IPS DF 6.9 (cell line): ENCODE data around the gene NUDT8.
"Not testable (repeated sequence)": the region's sequence is repeated elsewhere in the genome, so short reads cannot be mapped to it uniquely, and the experiment has no call there.

Source experiments
- DNase-seq: peaks from one replicate; pipeline ENCODE4 v3.0.0-alpha.2; 2013; ENCODE audit warnings: low read depth, low spot score
- H3K27ac ChIP-seq: one replicate; pipeline ENCODE4 v1.5.1; 2013; ENCODE audit warnings: low read length, control low read depth
- H3K27me3 ChIP-seq: 2 replicates; pipeline ENCODE4 v1.6.1; 2013; ENCODE audit warnings: mild to moderate bottlenecking, low read length; ENCODE audit not compliant: control insufficient read depth, insufficient read depth
- H3K36me3 ChIP-seq: 2 replicates; pipeline ENCODE4 v1.6.1; 2013; ENCODE audit warnings: low read length; ENCODE audit not compliant: control insufficient read depth, insufficient read depth
- H3K4me1 ChIP-seq: 2 replicates; pipeline ENCODE4 v1.6.1; 2013; ENCODE audit warnings: low read length; ENCODE audit not compliant: control insufficient read depth, insufficient read depth
- H3K4me3 ChIP-seq: 2 replicates; pipeline ENCODE4 v1.5.1; 2013; ENCODE audit warnings: mild to moderate bottlenecking, low read length
- H3K9me3 ChIP-seq: 2 replicates; pipeline ENCODE4 v1.6.1; 2013; ENCODE audit warnings: low read length, inconsistent platforms; ENCODE audit not compliant: control insufficient read depth, insufficient read depth
- WGBS: extraction: QIAGEN DNeasy Blood & Tissue Kit; methylation state at CpG from one replicate; pipeline ENCODE4 v1.1.7; 2013; ENCODE audit warnings: mixed read lengths, missing lambda C conversion rate; ENCODE audit not compliant: insufficient read length, insufficient coverage; 5-methylcytosine and 5-hydroxymethylcytosine counted together

The NUDT8 gene

DNA sequence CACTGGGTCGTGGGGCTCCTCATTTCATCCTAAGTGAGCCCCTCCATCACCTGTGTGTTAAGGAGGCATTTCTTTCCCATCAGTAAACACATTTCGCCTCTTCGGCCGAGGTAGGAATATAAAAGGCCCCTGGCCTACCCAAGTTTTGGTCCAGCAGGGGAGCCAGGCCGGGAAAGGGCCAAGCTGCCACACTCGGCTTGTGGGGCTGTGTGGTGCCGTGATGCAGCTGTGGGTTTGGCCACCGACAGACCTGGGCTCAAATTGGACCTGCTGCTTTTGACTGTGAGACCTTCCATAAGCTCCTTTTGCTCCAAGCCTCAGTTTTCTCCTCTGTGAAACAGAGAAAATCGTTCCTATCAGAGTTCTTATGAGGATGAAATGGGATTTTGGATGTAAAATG, 22.2 kb downstream of the NUDT8 start:
- peaks cover 20% of the 10 kb centered on the region for H3K36me3 ChIP-seq
- H3K9me3 ChIP-seq = no peaks in the 10 kb centered on the region
- no peak for DNase-seq
- no peaks in the 10 kb centered on the region for H3K27me3 ChIP-seq
- WGBS = no CpG with 5 or more reads among the region's 9 CpGs
- peaks cover 2% of the 10 kb centered on the region for H3K4me1 ChIP-seq
- H3K27ac ChIP-seq = no peak overlapping the region
- H3K4me3 ChIP-seq = peak overlapping the region; percentile 73; the same call in 1 of the 2 replicates

DNA sequence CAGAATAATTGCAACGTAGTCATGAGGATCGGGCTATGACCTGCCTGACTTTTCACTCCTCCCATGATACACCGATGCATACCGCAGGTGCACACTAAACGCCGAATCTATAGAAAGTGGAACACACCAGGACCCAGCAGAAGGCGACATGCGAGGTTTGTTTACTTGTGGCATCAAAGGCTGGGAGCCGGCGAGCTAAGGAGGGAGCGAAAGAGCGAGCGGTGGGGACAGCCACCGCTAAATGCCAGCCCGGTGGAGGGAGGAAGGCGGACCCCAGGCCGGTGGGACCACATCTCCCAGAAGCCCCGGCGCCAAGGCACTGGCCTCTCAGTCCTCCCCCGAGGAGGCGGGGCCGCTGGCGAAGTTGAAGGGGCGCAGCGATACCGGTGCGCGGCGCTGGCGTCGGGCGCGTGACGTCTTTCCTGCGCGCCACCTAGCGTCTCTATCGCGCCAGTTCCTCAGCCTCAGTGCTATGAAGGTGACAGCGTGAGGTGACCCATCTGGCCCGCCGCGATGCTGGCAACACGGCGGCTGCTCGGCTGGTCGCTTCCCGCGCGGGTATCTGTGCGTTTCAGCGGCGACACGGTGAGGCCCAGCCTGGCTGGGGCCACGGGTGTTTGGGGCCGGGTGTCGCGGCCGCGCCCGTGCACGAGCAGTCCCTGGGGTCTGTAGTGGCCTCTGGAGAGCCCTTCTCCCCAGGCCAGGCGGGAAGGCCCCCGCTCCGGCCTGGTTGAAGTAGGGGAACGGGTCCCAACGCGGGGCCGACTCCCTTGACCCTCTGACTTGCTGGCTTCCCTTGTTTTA, 23.0 kb downstream of the NUDT8 start, which contains the start of gene NDUFV1:
TSS of gene NDUFV1 (plus strand) at position 445 of the 804 bp plus-strand sequence. CDS start at position 514, 69 bp downstream.
- Histone ChIP-seq H3K9me3 (no peaks in the 10 kb centered on the region), H3K4me3 (peak within 1 kb of the TSS; percentile 73), H3K4me1 (peaks cover 2% of the 10 kb centered on the region), H3K36me3 (peaks cover 13% of the 10 kb centered on the region), H3K27me3 (no peaks in the 10 kb centered on the region), H3K27ac (no peak within 1 kb of the TSS)
- no CpG with 5 or more reads among the region's 69 CpGs for WGBS
- no peak for DNase-seq

DNA sequence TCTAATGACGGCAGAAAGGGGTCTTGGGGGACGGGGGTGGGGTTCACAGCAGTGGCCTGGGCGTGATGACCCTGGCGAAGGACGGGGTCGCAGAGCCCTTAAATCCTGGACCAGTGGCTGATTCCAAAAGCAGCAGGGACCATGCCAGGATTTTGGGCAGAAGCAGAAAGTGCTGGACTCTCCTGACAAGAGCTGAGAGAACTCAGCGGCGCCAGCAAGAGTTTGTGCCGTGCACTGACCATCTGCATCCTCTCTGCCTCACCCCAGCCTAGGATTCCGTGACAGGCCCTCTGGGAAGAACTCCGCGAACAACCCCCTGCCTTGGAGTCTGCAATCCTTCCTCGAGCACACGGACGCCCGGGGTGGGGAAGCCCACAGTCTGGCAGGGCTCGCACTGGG, 23.6 kb downstream of the NUDT8 start:
- no CpG with 5 or more reads among the region's 17 CpGs for WGBS
- peaks cover 2% of the 10 kb centered on the region for H3K4me1 ChIP-seq
- peak overlapping the region; percentile 73; the same call in 1 of the 2 replicates for H3K4me3 ChIP-seq
- H3K36me3 ChIP-seq = peaks cover 9% of the 10 kb centered on the region
- no peaks in the 10 kb centered on the region for H3K9me3 ChIP-seq
- no peaks in the 10 kb centered on the region for H3K27me3 ChIP-seq
- no peak for DNase-seq
- no peak overlapping the region for H3K27ac ChIP-seq

DNA sequence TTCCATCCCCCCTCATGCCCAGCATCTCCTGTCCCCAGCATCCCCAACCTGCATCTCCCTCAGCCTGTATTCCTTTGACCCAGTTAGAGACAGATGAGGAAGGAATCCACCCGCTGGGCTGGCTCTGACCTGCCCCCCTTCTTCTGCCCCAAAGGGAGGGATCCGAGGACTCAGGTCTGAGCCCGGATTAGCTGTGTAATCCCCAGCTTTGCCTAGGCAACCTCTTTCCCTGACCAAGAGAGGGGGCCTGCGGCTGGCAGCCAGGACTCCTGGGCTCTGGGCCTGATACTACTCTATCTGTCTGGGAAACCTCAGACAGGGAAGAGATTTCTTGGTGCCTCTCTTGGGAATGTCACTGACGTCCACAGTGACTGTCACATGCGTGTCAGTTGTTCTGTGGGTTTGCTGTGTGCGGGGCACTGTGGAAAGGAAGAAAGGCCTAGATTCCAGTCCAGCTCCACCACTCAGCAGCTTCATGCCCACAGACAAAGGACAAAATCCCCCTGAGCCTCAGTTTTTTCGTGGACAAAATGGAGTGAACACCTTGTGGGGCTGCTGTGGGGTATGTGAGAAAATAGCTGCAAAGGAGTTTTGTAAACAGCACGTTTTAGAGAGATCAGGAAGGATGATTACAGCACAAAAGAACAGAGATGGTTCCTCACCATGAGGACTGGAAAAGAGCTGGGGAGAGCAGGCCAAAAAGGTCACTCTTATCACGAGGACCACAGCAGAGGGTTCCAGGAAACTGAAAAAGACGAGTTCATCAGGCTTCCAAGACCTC, 24.3 kb downstream of the NUDT8 start:
- no peak for DNase-seq
- H3K27me3 ChIP-seq = no peaks in the 10 kb centered on the region
- no CpG with 5 or more reads among the region's 11 CpGs for WGBS
- H3K27ac ChIP-seq = no peak overlapping the region
- no peak overlapping the region for H3K4me3 ChIP-seq
- H3K4me1 ChIP-seq = peaks cover 2% of the 10 kb centered on the region
- no peaks in the 10 kb centered on the region for H3K9me3 ChIP-seq
- H3K36me3 ChIP-seq = peaks cover 7% of the 10 kb centered on the region

DNA sequence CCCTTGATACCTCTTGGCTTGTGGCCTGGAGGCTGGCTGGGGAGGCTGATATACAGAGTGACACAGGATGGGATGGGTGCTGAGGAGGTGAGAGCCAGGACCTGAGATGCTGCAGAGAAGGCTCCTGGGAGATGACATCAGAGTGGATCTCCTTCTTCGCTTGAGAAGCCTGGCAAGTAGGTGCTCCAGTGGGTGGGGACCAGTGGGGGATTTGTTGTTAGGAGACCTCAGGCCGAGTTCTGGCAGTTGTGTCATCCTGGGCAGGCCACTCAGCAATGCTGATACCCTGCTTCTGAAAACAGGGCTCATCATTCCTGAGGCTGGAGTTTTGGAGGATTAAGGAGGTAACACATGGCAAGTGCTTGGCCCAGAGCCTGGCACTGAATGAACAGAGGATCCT, 24.9 kb downstream of the NUDT8 start:
- Histone ChIP-seq H3K36me3 (peaks cover 7% of the 10 kb centered on the region; the same call in 1 of the 2 replicates), H3K27ac (no peak overlapping the region), H3K4me1 (peaks cover 2% of the 10 kb centered on the region), H3K4me3 (no peak overlapping the region), H3K9me3 (no peaks in the 10 kb centered on the region), H3K27me3 (no peaks in the 10 kb centered on the region)
- no peak for DNase-seq
- no CpG with 5 or more reads among the region's 2 CpGs for WGBS

DNA sequence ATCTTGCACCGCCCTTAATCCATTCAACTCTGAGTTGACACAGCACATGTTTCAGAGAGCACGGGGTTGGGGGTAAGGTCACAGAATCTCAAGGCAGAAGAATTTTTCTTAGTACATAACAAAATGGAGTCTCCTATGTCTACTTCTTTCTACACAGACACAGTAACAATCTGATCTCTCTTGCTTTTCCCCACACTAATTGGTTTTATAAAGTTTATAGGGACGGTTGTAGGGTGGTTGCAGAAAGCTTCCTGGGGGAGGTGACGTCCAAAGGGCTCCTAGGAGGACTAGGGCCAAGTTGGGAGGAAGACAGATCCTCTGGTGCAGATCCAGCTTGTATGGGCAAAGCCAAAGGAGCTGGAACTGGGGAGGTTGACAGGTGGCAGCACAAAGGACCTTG, 25.6 kb downstream of the NUDT8 start:
- H3K9me3 ChIP-seq, H3K4me3 ChIP-seq, DNase-seq, H3K27me3 ChIP-seq, H3K36me3 ChIP-seq, H3K4me1 ChIP-seq, H3K27ac ChIP-seq: not testable (repeated sequence)
- no CpG with 5 or more reads among the region's 4 CpGs for WGBS

DNA sequence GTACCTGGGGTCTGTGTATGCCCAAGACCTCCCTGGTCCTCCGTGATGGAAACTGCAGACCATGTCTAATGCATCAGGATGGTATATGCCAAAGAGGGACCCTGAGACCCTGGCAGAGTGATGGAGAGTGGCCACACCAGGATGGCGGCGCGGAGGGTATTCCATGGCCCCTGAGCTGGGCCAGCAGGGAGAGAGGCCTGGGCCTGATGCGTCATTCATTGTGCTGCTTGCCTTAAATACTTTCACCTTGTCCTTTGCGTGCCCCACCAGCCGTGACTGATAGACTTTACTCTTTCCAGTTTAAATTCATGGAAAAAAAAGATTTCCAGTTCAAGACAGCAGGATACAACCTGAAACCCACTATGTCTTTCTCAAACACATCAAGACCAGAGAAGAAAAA, 28.6 kb downstream of the NUDT8 start:
- H3K4me3 ChIP-seq = no peak overlapping the region
- no peaks in the 10 kb centered on the region for H3K27me3 ChIP-seq
- DNase-seq = no peak
- no CpG with 5 or more reads among the region's 7 CpGs for whole genome bisulfite sequencing
- H3K27ac ChIP-seq = no peak overlapping the region
- no peaks in the 10 kb centered on the region for H3K9me3 ChIP-seq
- no peaks in the 10 kb centered on the region for H3K36me3 ChIP-seq
- H3K4me1 ChIP-seq = peaks cover 2% of the 10 kb centered on the region; the same call in 1 of the 2 replicates

DNA sequence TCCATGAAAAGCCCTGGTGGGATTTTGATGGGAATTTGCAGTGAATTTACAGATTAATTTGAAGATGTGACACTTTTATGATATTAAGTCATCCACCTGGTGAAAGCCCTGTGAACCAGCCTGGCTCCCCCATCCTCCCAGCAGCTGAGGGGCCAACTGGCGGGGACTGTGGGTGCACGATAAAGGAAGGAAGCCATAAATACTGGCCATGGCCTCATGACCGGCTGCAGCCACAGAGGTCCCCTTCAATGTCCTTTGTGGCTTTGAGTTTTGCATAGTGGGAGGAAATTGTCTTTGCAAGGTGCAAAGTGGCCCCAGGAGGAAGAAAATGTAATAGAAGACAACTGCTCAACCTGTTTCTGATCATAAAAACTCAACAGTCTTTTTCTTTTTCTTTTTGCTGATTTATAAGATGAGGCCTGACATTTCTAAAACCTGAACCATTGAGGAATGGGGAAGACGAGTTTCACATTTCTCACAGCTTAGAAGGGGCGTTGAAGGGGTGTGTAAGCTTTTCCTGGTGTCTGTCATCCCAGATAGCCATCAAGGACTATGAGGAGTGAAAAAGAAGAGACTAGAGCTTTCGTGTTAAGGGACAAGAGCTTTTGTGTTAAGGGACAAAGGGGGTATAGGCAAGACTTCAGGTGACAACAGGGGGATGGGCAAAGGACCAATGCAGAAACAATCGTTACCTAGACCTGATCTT, 29.3 kb downstream of the NUDT8 start:
- Histone ChIP-seq H3K4me1 (peaks cover 1% of the 10 kb centered on the region; the same call in 1 of the 2 replicates), H3K27me3 (no peaks in the 10 kb centered on the region), H3K4me3 (no peak overlapping the region), H3K36me3 (no peaks in the 10 kb centered on the region), H3K27ac (no peak overlapping the region), H3K9me3 (no peaks in the 10 kb centered on the region)
- WGBS = no CpG with 5 or more reads among the region's 7 CpGs
- no peak for DNase-seq

DNA sequence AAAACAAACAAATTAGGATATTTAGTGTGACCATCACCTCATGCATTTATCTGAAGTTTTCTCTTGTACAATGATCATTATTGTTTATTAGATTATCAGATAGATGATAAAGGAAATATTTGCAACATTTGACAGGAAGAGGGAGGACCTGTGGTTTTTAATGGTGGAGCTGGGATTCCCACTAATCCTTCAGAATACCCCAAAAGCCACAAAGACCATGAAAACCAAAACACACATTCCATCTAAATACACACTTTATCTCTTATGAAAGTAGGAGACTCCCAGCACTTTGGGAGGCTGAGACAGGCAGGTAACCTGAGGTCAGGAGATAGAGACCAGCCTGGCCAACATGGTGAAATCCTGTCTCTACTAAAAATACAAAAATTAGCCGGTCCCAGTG, 30.6 kb downstream of the NUDT8 start:
- Histone ChIP-seq H3K36me3 (no peaks in the 10 kb centered on the region), H3K27ac (no peak overlapping the region), H3K27me3 (no peaks in the 10 kb centered on the region), H3K9me3 (no peaks in the 10 kb centered on the region), H3K4me3 (no peak overlapping the region), H3K4me1 (no peaks in the 10 kb centered on the region)
- WGBS = no CpG with 5 or more reads among the region's 1 CpG
- DNase-seq = no peak

DNA sequence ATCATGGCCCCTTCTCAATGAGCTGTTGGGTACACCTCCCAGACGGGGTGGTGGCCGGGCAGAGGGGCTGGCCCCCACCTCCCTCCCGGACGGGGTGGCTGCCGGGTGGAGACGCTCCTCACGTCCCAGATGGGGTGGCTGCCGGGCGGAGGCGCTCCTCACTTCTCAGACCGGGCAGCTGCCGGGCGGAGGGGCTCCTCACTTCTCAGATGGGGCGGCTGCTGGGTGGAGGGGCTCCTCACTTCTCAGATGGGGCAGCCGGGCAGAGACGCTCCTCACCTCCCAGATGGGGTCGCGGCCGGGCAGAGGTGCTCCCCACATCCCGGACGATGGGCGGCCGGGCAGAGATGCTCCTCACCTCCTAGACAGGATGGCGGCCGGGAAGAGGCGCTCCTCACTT, 31.8 kb downstream of the NUDT8 start:
- no CpG with 5 or more reads among the region's 26 CpGs for WGBS
- not testable (repeated sequence) for H3K36me3 ChIP-seq, H3K4me1 ChIP-seq, DNase-seq, H3K27ac ChIP-seq, H3K9me3 ChIP-seq, H3K27me3 ChIP-seq, H3K4me3 ChIP-seq
